ENCODE results near the gene SMAD2.

Gene SMAD2

DNA sequence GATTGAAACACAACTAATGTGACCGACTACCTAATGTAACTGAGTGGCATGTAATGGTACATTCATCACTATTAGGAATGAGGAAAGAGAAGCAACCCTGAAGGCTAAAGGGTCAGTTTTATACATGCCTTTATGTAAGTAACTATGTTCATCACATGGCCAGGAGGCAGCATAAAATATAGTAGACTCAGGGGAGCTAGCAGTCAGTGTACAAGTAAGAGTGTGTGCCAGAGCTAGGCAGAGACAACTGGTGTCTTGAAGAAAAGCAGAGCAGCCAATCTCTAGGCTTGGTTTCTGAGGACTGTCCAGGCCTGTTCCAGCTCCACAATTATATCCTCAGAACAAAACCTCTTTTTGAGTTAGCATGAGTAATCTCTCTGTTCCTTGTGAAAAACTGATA lies 18.1 kb downstream of the SMAD2 start:
- DNase-seq (ENCODE audit: low read depth), result no peak
- in situ Hi-C loops (cut with HindIII; ENCODE audit: low sequenced_read_pairs), result no loop called here
- no peak overlapping the region for H3K4me3 ChIP-seq (ENCODE audit: low read depth, low read length)
- TF ChIP-seq, protein P1, sequence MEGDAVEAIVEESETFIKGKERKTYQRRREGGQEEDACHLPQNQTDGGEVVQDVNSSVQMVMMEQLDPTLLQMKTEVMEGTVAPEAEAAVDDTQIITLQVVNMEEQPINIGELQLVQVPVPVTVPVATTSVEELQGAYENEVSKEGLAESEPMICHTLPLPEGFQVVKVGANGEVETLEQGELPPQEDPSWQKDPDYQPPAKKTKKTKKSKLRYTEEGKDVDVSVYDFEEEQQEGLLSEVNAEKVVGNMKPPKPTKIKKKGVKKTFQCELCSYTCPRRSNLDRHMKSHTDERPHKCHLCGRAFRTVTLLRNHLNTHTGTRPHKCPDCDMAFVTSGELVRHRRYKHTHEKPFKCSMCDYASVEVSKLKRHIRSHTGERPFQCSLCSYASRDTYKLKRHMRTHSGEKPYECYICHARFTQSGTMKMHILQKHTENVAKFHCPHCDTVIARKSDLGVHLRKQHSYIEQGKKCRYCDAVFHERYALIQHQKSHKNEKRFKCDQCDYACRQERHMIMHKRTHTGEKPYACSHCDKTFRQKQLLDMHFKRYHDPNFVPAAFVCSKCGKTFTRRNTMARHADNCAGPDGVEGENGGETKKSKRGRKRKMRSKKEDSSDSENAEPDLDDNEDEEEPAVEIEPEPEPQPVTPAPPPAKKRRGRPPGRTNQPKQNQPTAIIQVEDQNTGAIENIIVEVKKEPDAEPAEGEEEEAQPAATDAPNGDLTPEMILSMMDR (IDR thresholded peaks at IDR 0.05; ENCODE audit: low read depth, low read length, missing control alignments), result no peak

DNA sequence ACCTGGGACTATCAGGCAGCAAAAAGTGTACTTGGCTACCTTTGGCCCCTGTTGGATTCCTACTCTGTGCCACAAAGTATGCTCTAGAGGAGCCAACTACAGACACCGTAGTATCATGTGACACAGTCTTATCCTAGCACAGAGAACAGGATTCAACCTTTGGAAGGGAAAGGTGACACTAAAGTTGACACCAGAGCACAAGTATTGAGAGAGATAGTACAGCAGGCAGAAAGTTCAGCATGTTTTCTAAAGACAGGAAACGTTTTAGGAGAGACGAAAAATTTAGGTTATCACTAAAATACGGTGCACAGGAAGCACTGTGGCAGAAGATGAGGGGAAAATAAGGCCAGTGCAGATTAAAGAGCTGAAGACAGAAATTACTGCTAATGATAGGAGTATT lies 18.6 kb downstream of the SMAD2 start:
- TF ChIP-seq, protein P1 (IDR thresholded peaks at IDR 0.05; ENCODE audit: low read depth, low read length, missing control alignments), result no peak
- H3K4me3 ChIP-seq (ENCODE audit: low read depth, low read length), result no peak overlapping the region
- in situ Hi-C loops (cut with HindIII; ENCODE audit: low sequenced_read_pairs), result no loop called here
- DNase-seq (ENCODE audit: low read depth), result no peak

DNA sequence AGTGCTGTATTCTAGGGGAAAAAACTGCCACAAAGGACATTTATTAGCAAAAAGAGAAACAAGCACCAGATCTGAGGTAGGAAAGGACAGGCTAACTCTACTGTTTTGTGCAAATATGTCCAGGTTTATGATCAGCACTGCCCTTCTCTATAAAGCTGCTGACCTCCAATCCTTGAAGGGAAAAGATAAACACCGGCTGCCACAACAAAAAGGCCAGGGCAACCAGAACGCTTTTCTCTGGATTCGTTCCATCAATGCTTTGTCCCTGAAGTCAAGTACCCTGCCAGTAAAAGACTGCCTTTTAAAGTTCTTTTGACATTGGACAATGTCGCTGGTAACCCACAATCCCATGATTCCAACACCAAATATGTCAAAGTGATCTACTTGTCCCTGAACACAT lies 21.0 kb downstream of the SMAD2 start:
- no peak for DNase-seq (ENCODE audit: low read depth)
- TF ChIP-seq, protein P1 (IDR thresholded peaks at IDR 0.05; ENCODE audit: low read depth, low read length, missing control alignments), result no peak
- H3K4me3 ChIP-seq (ENCODE audit: low read depth, low read length), result no peak overlapping the region
- in situ Hi-C loops (cut with HindIII; ENCODE audit: low sequenced_read_pairs), result no loop called here

DNA sequence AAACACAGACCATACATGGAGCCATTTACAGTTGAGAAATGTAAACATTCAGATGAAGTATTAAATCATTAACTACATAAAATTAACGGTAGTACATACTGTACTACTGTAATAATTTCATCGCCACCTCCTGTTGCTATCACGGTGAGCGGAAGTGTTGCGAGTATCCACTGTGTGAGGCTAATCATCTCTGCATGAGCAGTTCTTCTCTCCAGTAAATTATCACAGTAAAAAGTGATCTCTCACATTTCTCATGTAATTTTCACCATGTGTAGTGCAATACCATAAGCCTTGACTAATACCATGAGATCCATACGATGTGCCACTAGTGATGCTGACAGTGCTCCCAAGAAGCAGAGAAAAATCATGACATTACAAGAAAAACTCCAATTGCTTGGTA lies 21.9 kb downstream of the SMAD2 start:
- TF ChIP-seq, protein P1 (IDR thresholded peaks at IDR 0.05; ENCODE audit: low read depth, low read length, missing control alignments), result no peak
- in situ Hi-C loops (cut with HindIII; ENCODE audit: low sequenced_read_pairs), result no loop called here
- no peak overlapping the region for H3K4me3 ChIP-seq (ENCODE audit: low read depth, low read length)
- DNase-seq (ENCODE audit: low read depth), result no peak

DNA sequence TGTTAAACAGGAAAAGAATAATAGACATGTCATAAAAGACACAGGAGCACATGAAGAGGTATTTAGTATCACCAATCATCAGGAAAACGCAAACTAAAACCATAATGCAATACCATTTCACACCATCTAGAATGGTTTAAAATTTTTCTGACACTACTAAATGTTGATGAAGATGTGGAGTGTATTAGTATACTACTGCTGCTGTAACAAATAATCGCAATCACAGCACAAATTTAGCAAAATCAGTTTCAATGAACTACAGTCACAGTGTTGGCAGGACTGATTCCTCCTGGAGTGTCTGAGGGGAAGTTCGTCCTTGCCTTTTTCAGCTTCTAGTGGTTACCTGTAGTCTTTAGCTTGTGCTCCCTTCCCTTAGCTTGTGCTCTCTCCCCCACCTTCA lies 24.1 kb downstream of the SMAD2 start:
- in situ Hi-C loops (cut with HindIII; ENCODE audit: low sequenced_read_pairs), result no loop called here
- TF ChIP-seq, protein P1 (IDR thresholded peaks at IDR 0.05; ENCODE audit: low read depth, low read length, missing control alignments), result no peak

DNA sequence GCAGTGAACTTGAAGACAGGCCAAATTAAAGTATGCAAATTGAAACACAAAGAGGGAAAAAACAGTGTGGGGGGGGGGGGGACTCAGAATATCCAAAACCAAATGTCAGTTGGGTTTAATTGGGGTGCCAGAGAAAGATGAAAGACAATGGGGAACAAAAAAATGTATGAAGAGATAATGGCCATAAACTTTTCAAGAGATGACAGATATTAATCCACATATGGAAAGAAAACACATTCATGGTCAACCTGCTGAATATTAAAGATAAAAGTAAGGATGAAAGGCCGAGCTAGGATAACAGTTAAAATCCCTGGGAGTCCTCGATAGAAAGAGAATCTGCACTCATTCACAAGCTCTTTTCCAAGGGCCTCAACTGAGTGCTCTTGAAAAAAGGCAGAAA lies 26.6 kb downstream of the SMAD2 start:
- H3K4me3 ChIP-seq (ENCODE audit: low read depth, low read length), result no peak overlapping the region
- no peak for DNase-seq (ENCODE audit: low read depth)
- in situ Hi-C loops (cut with HindIII; ENCODE audit: low sequenced_read_pairs), result no loop called here
- TF ChIP-seq, protein P1 (IDR thresholded peaks at IDR 0.05; ENCODE audit: low read depth, low read length, missing control alignments), result no peak

More for the DNA sequence above, 24.1 kb downstream of the SMAD2 start:
- H3K4me3 ChIP-seq (ENCODE audit: low read depth, low read length), result no peak overlapping the region
- DNase-seq (ENCODE audit: low read depth), result no peak
